ENCODE data around the gene GALNT11. TPM values are rescaled to one million over a fixed set of nuclear protein-coding genes. Genes with fewer than 3 reads are reported as not detected.

The GALNT11 gene
- total RNA-seq, 1 donor from 2014 or later, result 23.0 TPM

DNA sequence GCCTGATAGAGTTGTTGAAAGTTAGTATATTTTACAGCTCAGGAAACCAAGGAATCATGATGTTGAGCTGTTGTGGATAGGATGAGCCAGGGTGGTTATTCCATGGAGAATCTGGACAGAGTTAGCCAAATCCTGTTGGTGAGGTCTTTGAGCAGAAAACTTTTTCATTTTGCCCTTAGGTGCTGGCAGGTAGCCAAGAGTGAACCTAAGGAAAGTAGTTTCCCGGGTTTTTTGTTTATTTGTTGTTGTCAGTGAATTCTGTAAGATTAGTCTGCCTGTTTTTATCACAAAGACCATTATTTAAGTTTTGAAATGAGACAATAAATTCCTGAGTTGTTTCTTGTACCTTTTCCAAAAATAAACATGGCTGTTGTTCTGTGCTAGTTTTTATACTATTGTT is 61.0 kb downstream of the GALNT11 start:
- no peaks in the 10 kb centered on the region for H3K27me3 Mint-ChIP-seq (ENCODE audit: low read depth, unreplicated experiment)
- Histone ChIP-seq H3K4me3 (ENCODE audit: insufficient read depth, low read depth, low read length) (no peak overlapping the region), H3K4me2 (ENCODE audit: low read length) (no peak overlapping the region), H3K9me3 (ENCODE audit: insufficient read depth, low read depth, low read length) (peaks cover 11% of the 10 kb centered on the region), H3K9ac (ENCODE audit: low read length) (no peak overlapping the region), H3K4me1 (ENCODE audit: insufficient read depth, low read length) (no peaks in the 10 kb centered on the region), H4K20me1 (ENCODE audit: insufficient read depth, low read length) (no peaks in the 10 kb centered on the region), H3K27me3 (ENCODE audit: insufficient read depth, low read length) (no peaks in the 10 kb centered on the region), H3K36me3 (ENCODE audit: insufficient read depth, low read length) (no peaks in the 10 kb centered on the region), H2AFZ (ENCODE audit: low read depth, low read length) (no peak overlapping the region), H3K27ac (ENCODE audit: low read depth, low read length) (no peak overlapping the region), H3K79me2 (ENCODE audit: insufficient read depth, low read length) (peaks cover 4% of the 10 kb centered on the region)
- no peak for DNase-seq (ENCODE audit: low read depth)
- no peak for FAIRE-seq
- H3K27ac Mint-ChIP-seq (ENCODE audit: unreplicated experiment), result no peak overlapping the region
- H3K36me3 Mint-ChIP-seq (ENCODE audit: low read depth, unreplicated experiment), result peaks cover 12% of the 10 kb centered on the region
- peaks cover 10% of the 10 kb centered on the region for H3K4me1 Mint-ChIP-seq (ENCODE audit: low read depth, unreplicated experiment)
- H3K9me3 Mint-ChIP-seq (ENCODE audit: unreplicated experiment), result peaks cover 9% of the 10 kb centered on the region
- H3K4me3 Mint-ChIP-seq (ENCODE audit: unreplicated experiment), result no peak overlapping the region
- no peak for TF ChIP-seq CTCF (IDR thresholded peaks at IDR 0.05; ENCODE audit: insufficient read depth, low read depth, low read length)
- TF ChIP-seq EZH2 (IDR thresholded peaks at IDR 0.05; ENCODE audit: insufficient read depth, low read length), result no peak

DNA sequence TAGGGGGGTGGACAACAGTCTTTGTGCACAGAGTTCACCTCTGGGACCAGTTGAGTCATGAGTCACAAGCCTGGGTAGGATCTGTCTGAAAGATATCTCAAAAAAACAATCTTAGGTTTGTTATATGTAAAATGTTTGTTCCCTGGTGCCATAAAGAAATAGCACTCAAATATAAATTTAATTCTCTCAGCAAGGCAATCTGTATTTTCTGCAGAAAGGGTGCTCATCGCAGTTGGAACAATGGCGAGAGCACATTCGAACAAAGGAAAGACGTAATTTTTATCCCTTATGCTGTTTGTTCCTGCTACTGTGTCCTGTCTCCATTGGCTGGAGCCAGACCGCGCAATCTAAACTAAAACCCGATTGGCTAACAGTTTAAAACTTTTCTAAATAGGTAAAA is 63.7 kb downstream of the GALNT11 start:
- Mint-ChIP-seq H3K27me3 (ENCODE audit: low read depth, unreplicated experiment) (no peaks in the 10 kb centered on the region), H3K9me3 (ENCODE audit: unreplicated experiment) (peaks cover 9% of the 10 kb centered on the region), H3K27ac (ENCODE audit: unreplicated experiment) (no peak overlapping the region), H3K36me3 (ENCODE audit: low read depth, unreplicated experiment) (peaks cover 16% of the 10 kb centered on the region), H3K4me3 (ENCODE audit: unreplicated experiment) (no peak overlapping the region), H3K4me1 (ENCODE audit: low read depth, unreplicated experiment) (peaks cover 6% of the 10 kb centered on the region)
- no peak for DNase-seq (ENCODE audit: low read depth)
- TF ChIP-seq EZH2 (IDR thresholded peaks at IDR 0.05; ENCODE audit: insufficient read depth, low read length), result no peak
- TF ChIP-seq CTCF (IDR thresholded peaks at IDR 0.05; ENCODE audit: insufficient read depth, low read depth, low read length), result no peak
- no peak for FAIRE-seq
- Histone ChIP-seq H3K27me3 (ENCODE audit: insufficient read depth, low read length) (no peaks in the 10 kb centered on the region), H3K4me1 (ENCODE audit: insufficient read depth, low read length) (no peaks in the 10 kb centered on the region), H3K79me2 (ENCODE audit: insufficient read depth, low read length) (peaks cover 9% of the 10 kb centered on the region), H3K27ac (ENCODE audit: low read depth, low read length) (no peak overlapping the region), H3K9me3 (ENCODE audit: insufficient read depth, low read depth, low read length) (peaks cover 11% of the 10 kb centered on the region), H3K4me2 (ENCODE audit: low read length) (no peak overlapping the region), H3K4me3 (ENCODE audit: insufficient read depth, low read depth, low read length) (no peak overlapping the region), H4K20me1 (ENCODE audit: insufficient read depth, low read length) (no peaks in the 10 kb centered on the region), H3K36me3 (ENCODE audit: insufficient read depth, low read length) (no peaks in the 10 kb centered on the region), H2AFZ (ENCODE audit: low read depth, low read length) (no peak overlapping the region), H3K9ac (ENCODE audit: low read length) (no peak overlapping the region)

GRCh38 chr7:152090747-152091146 is 65.3 kb downstream of the GALNT11 start:
- Mint-ChIP-seq H3K27ac (ENCODE audit: unreplicated experiment) (no peak overlapping the region), H3K27me3 (ENCODE audit: low read depth, unreplicated experiment) (no peaks in the 10 kb centered on the region), H3K9me3 (ENCODE audit: unreplicated experiment) (peaks cover 9% of the 10 kb centered on the region), H3K36me3 (ENCODE audit: low read depth, unreplicated experiment) (peaks cover 15% of the 10 kb centered on the region), H3K4me3 (ENCODE audit: unreplicated experiment) (no peak overlapping the region), H3K4me1 (ENCODE audit: low read depth, unreplicated experiment) (peaks cover 7% of the 10 kb centered on the region)
- Histone ChIP-seq H3K4me1 (ENCODE audit: insufficient read depth, low read length) (no peaks in the 10 kb centered on the region), H3K27me3 (ENCODE audit: insufficient read depth, low read length) (no peaks in the 10 kb centered on the region), H3K9ac (ENCODE audit: low read length) (no peak overlapping the region), H2AFZ (ENCODE audit: low read depth, low read length) (no peak overlapping the region), H3K4me3 (ENCODE audit: insufficient read depth, low read depth, low read length) (no peak overlapping the region), H3K9me3 (ENCODE audit: insufficient read depth, low read depth, low read length) (peaks cover 11% of the 10 kb centered on the region), H3K79me2 (ENCODE audit: insufficient read depth, low read length) (peaks cover 9% of the 10 kb centered on the region), H4K20me1 (ENCODE audit: insufficient read depth, low read length) (no peaks in the 10 kb centered on the region), H3K27ac (ENCODE audit: low read depth, low read length) (no peak overlapping the region), H3K36me3 (ENCODE audit: insufficient read depth, low read length) (no peaks in the 10 kb centered on the region), H3K4me2 (ENCODE audit: low read length) (no peak overlapping the region)
- no peak for DNase-seq (ENCODE audit: low read depth)
- TF ChIP-seq CTCF (IDR thresholded peaks at IDR 0.05; ENCODE audit: insufficient read depth, low read depth, low read length), result no peak
- FAIRE-seq, result no peak

All from astrocyte (in vitro differentiated cells and primary cell).